HG03039 (cell line): Measurements from ENCODE around the gene KRT75.

Experiments
- ATAC-seq: cut with Tn5 transposase; IDR thresholded peaks from one replicate; pipeline ENCODE4 v1.9.1; 2021; ENCODE audit warnings: mild to moderate bottlenecking, moderate library complexity; ENCODE audit not compliant: unreplicated experiment

The KRT75 gene

GRCh38 chr12:52440821-52441319, 6.7 kb upstream of the KRT75 start:
- no peak for ATAC-seq

- no peak for ATAC-seq
Observed at GRCh38 chr12:52439845-52440244, 5.7 kb upstream of the KRT75 start.

GRCh38 chr12:52439420-52439819, 5.2 kb upstream of the KRT75 start:
- no peak for ATAC-seq

GRCh38 chr12:52438305-52439301, 4.4 kb upstream of the KRT75 start:
- ATAC-seq, result no peak

- ATAC-seq, result no peak
Observed at GRCh38 chr12:52437508-52437907, 3.3 kb upstream of the KRT75 start.

GRCh38 chr12:52436828-52437474, 2.8 kb upstream of the KRT75 start:
- ATAC-seq, result no peak

- no peak for ATAC-seq
Observed at GRCh38 chr12:52436000-52436827, 2.0 kb upstream of the KRT75 start.

- no peak for ATAC-seq
Observed at GRCh38 chr12:52435659-52435999, 1.5 kb upstream of the KRT75 start.

GRCh38 chr12:52434760-52435530, 774 bp upstream of the KRT75 start:
- ATAC-seq, result no peak

- no peak for ATAC-seq
Observed at GRCh38 chr12:52433501-52434080, 580 bp downstream of the KRT75 start.

GRCh38 chr12:52432559-52433207, 1.5 kb downstream of the KRT75 start:
- ATAC-seq, result no peak

GRCh38 chr12:52428121-52428520, 6.0 kb downstream of the KRT75 start:
- ATAC-seq, result no peak

GRCh38 chr12:52427083-52427482, 7.1 kb downstream of the KRT75 start:
- no peak for ATAC-seq

- ATAC-seq, result no peak
Observed at GRCh38 chr12:52426034-52426433, 8.1 kb downstream of the KRT75 start.

- ATAC-seq, result no peak
Observed at GRCh38 chr12:52425466-52425865, 8.7 kb downstream of the KRT75 start.

- ATAC-seq, result no peak
Observed at GRCh38 chr12:52423661-52424500, 10.3 kb downstream of the KRT75 start.

- no peak for ATAC-seq
Observed at GRCh38 chr12:52423035-52423434, 11.1 kb downstream of the KRT75 start.

GRCh38 chr12:52419656-52420055, 14.5 kb downstream of the KRT75 start:
- ATAC-seq, result no peak
